Muscle of leg (tissue), 11 donors: Measurements from ENCODE around the gene KLC1. TPM values are rescaled to one million over a fixed set of nuclear protein-coding genes. Genes with fewer than 3 reads are reported as not detected.
A peak's percentile ranks its signal among the peaks of the same experiment; 100 is the strongest.

Experiments used
- DNase-seq: peaks from one replicate; pipeline ENCODE4 v3.0.0; 2013
- H3K27ac ChIP-seq: one replicate; pipeline ENCODE4 v1.5.1; 2013; ENCODE audit warnings: mild to moderate bottlenecking, low read length, control low read depth
- H3K27me3 ChIP-seq: one replicate; pipeline ENCODE4 v1.6.1; 2013; ENCODE audit warnings: low read length; ENCODE audit not compliant: control insufficient read depth, insufficient read depth
- H3K36me3 ChIP-seq: one replicate; pipeline ENCODE4 v1.6.1; 2013; ENCODE audit warnings: low read length; ENCODE audit not compliant: control insufficient read depth, insufficient read depth
- H3K4me1 ChIP-seq: one replicate; pipeline ENCODE4 v1.6.1; 2013; ENCODE audit warnings: low read length; ENCODE audit not compliant: control insufficient read depth, insufficient read depth
- H3K4me3 ChIP-seq: one replicate; pipeline ENCODE4 v1.5.1; 2013; ENCODE audit warnings: low read length, control low read depth
- H3K9me3 ChIP-seq: replicated peaks from 2 replicates; pipeline ENCODE4 v1.6.1; 2013; ENCODE audit warnings: low read depth, low read length; ENCODE audit not compliant: control insufficient read depth
- WGBS: methylation state at CpG from one replicate; pipeline ENCODE4 v1.1.5; 2013; ENCODE audit warnings: missing lambda C conversion rate; ENCODE audit not compliant: insufficient coverage; 5-methylcytosine and 5-hydroxymethylcytosine counted together
- polyA plus RNA-seq, 8 donors: library from polyadenylated mRNA; unstranded; fragments of 120-200 nt; gene quantifications; one replicate each; pipeline versions ENCODE4 v1.2.1 to v1.2.3, GENCODE V29; 2013; ENCODE audit warnings: inconsistent platforms in 1 of 8, low replicate concordance in 1 of 8; ENCODE audit not compliant: insufficient read length in 8 of 8, insufficient read depth in 1 of 8
- total RNA-seq: library from RNA; stranded (reverse); fragments of 120-200 nt; gene quantifications from one replicate; pipeline ENCODE4 v1.2.4, GENCODE V29; 2013

The KLC1 gene
- total and polyA plus RNA-seq, 9 donors: 82.9 to 115 (median 104) TPM

DNA sequence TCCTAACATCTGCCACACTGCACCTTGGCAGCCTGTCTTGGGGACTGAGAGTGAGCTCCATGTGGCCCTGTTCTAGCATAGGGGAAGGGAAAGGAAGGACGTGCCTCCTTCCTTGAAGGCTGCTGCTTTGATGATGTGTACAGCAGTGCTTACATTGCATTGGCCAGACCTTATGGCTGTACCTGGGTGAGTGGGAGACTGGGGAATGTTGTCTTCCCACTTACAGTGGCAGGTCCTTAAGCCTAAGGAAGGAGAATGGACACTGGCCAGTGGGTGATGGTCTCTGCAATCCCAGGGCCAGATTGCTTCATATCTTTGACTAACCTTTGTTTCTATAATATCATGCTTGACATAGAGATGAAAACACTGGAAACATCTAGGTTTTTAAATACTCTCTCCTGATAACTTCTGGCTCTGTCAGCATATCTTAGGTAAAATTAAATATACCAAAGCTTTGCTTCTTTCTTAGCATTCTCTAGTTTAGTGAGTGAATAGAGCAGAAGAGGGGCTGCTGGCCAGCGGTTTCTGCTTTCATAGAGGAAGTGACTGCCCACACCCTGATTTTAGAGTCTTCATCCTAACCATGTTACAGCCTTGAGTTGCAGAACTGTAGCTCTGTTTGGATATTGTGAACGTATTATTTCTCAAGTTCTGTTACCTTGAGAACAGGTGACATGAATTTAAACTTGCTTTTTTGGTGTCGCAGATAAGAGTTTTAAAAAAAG is 27.2 kb downstream of the KLC1 start:
- H3K9me3 ChIP-seq: no peaks in the 10 kb centered on the region
- DNase-seq: peak; percentile 14
- H3K27me3 ChIP-seq: no peaks in the 10 kb centered on the region
- H3K36me3 ChIP-seq: peaks cover 58% of the 10 kb centered on the region
- no peak overlapping the region for H3K27ac ChIP-seq
- 89% methylated on average over 2 of the region's 4 CpGs for WGBS
- H3K4me1 ChIP-seq: peaks cover 3% of the 10 kb centered on the region
- H3K4me3 ChIP-seq: no peak overlapping the region

DNA sequence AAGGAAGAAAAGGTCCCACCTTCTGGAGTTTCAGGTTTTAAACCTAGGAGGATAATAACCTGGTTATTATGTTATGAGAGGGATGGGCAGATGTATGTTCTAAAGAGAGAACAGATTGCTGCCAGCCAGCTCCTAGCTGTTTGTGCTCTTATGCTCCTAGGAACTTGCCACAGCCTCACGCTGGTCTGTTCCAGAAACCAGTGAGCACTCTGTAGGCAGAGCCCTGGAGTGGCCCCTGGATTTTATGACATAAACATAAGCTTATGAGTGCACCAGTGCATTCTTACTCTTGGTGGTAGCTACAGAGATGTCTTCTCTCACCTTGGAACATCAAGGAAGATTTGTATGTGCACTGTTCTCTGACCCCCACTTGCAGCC is 27.7 kb downstream of the KLC1 start:
- DNase-seq: no peak
- no peak overlapping the region for H3K4me3 ChIP-seq
- no CpG with 5 or more reads among the region's 1 CpG for WGBS
- H3K27me3 ChIP-seq: no peaks in the 10 kb centered on the region
- peaks cover under 1% of the 10 kb centered on the region for H3K4me1 ChIP-seq
- peaks cover 63% of the 10 kb centered on the region for H3K36me3 ChIP-seq
- no peaks in the 10 kb centered on the region for H3K9me3 ChIP-seq
- H3K27ac ChIP-seq: no peak overlapping the region

DNA sequence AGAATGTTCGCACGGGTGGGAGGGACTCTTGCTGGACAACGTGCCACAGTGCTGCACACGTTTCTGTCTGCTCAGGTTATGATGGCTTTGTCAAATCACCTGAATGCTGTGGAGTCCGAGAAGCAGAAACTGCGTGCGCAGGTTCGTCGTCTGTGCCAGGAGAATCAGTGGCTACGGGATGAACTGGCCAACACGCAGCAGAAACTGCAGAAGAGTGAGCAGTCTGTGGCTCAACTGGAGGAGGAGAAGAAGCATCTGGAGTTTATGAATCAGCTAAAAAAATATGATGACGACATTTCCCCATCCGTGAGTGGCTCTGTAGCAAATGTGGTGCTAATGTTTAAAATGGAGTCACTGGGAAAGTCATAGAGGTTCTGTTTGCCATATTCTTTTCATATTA is 28.5 kb downstream of the KLC1 start:
- Histone ChIP-seq H3K4me1 (no peaks in the 10 kb centered on the region), H3K4me3 (no peak overlapping the region), H3K27ac (no peak overlapping the region), H3K36me3 (peaks cover 70% of the 10 kb centered on the region), H3K27me3 (no peaks in the 10 kb centered on the region), H3K9me3 (no peaks in the 10 kb centered on the region)
- WGBS: 85% methylated on average over 12 of the region's 13 CpGs
- DNase-seq: no peak

DNA sequence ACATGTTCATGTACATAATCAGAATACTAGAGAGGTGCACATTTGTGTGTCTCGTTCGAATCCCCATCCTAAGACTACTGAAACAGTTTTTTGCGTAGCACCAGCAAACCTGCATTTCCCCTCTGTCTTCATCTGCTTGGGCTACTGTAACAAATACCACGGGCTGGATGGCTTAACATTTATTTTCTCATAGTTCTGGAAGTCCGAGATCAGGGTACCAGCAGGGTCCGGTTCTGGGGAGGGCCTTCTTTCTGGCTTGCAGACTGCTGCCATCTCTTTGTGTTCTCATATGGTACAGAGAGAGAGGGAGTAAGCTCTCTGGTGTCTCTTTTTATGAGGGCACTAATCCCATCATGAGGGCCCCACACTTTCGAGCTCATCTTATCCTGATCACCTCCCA is 30.6 kb downstream of the KLC1 start:
- Histone ChIP-seq H3K4me3 (no peak overlapping the region), H3K36me3 (peaks cover 83% of the 10 kb centered on the region), H3K4me1 (no peaks in the 10 kb centered on the region), H3K9me3 (no peaks in the 10 kb centered on the region), H3K27me3 (no peaks in the 10 kb centered on the region), H3K27ac (no peak overlapping the region)
- 81% methylated on average over 3 of the region's 7 CpGs for WGBS
- no peak for DNase-seq

DNA sequence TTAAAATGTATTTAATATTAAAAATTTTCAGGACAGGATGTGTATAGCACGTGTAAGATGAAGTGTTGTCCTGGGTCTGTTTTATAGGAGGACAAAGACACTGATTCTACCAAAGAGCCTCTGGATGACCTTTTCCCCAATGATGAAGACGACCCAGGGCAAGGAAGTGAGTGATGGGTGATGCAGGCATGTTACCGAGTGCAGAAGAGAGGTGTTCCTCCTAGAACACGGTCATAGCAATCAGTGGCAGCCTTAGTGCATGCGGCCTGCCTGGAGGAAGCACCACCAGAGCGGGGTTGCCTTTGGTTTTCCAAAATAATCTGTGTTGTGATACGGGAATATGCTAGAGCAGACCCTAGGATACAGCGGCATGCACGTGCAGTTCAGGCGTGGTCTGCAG is 33.0 kb downstream of the KLC1 start:
- no peak for DNase-seq
- H3K27ac ChIP-seq: no peak overlapping the region
- H3K9me3 ChIP-seq: no peaks in the 10 kb centered on the region
- no peaks in the 10 kb centered on the region for H3K27me3 ChIP-seq
- WGBS: 90% methylated on average over 8 of the region's 10 CpGs
- peaks cover 73% of the 10 kb centered on the region for H3K36me3 ChIP-seq
- no peak overlapping the region for H3K4me3 ChIP-seq
- H3K4me1 ChIP-seq: no peaks in the 10 kb centered on the region

DNA sequence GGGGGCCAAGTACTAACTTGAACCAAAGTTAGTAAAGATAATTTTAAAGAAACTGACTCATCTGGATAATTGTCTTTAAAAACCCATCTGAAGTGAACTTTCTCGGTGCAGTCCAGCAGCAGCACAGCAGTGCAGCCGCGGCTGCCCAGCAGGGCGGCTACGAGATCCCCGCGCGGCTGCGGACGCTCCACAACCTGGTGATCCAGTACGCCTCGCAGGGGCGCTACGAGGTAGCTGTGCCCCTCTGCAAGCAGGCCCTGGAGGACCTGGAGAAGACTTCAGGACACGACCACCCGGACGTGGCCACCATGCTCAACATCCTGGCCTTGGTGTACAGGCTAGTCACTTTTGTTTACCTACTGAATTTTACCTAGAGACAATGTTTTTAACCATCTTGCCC is 33.6 kb downstream of the KLC1 start:
- Histone ChIP-seq H3K4me3 (no peak overlapping the region), H3K27ac (no peak overlapping the region), H3K36me3 (peaks cover 73% of the 10 kb centered on the region), H3K9me3 (no peaks in the 10 kb centered on the region), H3K4me1 (no peaks in the 10 kb centered on the region), H3K27me3 (no peaks in the 10 kb centered on the region)
- no peak for DNase-seq
- 98% methylated on average over 14 of the region's 17 CpGs for WGBS

DNA sequence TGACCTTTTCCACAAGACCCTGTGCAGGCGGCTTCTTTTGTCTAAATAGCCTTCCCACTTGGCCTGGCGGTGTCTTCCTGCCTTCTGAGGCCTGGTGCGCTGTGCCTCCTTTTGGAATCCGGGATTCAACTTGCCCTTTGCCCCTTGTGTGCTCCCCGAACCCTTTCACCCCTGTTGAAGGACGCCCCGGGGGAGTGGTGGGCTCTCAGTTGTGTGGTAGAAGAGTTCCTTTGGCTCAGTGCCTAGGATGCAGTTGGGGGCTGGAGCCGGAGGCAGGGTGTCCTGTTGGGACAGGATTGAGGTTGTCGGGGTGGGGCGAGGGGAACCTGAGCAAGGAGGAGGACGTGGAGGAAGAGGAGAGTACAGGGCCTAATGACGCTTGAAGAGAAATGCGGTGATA is 34.5 kb downstream of the KLC1 start:
- no peak for DNase-seq
- peaks cover 76% of the 10 kb centered on the region for H3K36me3 ChIP-seq
- H3K27me3 ChIP-seq: no peaks in the 10 kb centered on the region
- H3K9me3 ChIP-seq: no peaks in the 10 kb centered on the region
- H3K27ac ChIP-seq: no peak overlapping the region
- no peaks in the 10 kb centered on the region for H3K4me1 ChIP-seq
- H3K4me3 ChIP-seq: no peak overlapping the region
- WGBS: 94% methylated on average over 9 of the region's 13 CpGs

DNA sequence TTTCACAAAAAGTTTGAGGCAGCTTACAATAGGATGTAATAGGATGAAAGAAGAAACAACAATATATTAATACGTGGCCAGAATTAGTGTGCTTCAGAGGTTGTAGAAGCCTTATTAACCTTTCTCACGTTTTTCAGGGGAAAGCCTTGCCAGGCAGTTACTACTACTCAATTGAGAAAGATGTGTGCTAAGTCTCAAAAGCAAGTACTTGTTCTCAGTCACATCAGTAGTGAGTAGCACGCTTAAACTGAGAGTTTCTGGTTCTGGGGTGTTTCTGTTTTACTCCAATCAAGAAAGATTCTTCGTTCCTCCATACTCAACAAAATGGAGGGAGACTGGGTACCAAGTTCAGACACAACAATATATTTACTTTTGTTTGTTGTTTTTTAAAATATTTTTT is 38.7 kb downstream of the KLC1 start:
- Histone ChIP-seq H3K27ac (no peak overlapping the region), H3K36me3 (peaks cover 75% of the 10 kb centered on the region), H3K4me1 (no peaks in the 10 kb centered on the region), H3K4me3 (no peak overlapping the region), H3K27me3 (no peaks in the 10 kb centered on the region), H3K9me3 (no peaks in the 10 kb centered on the region)
- WGBS: no CpG with 5 or more reads among the region's 4 CpGs
- DNase-seq: no peak

DNA sequence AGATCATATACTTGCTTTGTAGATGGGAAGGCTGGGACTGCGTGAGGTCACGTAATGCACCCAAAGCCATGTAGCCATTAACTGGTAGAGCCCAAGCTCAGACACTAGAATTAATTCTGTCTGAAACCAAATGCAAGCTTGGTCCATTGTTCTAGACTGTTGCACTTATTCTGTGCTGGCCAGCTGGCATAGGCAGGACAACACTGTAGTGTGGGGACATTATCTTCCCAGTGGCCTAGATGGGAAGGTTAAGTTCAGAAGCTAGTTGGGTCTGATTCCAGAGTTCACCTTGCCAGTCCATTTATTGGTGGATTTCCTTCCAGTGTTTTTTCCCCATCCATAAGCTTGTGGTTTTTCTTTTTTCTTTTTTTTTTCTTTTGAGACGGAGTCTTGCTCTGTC is 39.1 kb downstream of the KLC1 start:
- Histone ChIP-seq H3K9me3 (no peaks in the 10 kb centered on the region), H3K36me3 (peaks cover 75% of the 10 kb centered on the region), H3K27me3 (no peaks in the 10 kb centered on the region), H3K27ac (no peak overlapping the region), H3K4me3 (no peak overlapping the region), H3K4me1 (no peaks in the 10 kb centered on the region)
- no peak for DNase-seq
- 100% methylated on average over 1 of the region's 3 CpGs for WGBS

DNA sequence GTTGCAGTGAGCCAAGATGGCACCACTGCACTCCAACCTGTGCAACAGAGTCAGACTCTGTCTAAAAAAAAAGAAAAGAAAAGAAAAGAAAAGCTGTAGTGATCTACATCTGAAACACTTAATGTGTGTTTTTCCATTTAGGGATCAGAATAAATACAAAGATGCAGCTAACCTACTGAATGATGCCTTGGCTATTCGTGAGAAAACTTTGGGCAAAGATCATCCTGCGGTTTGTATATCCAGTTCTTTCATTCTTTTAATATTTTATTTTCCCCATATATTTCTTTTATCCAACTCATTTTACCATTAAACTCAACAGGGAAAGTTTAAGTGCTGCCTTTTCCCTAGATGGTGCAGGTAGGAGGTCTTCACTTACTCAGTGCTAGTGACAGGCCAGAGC is 40.4 kb downstream of the KLC1 start:
- WGBS: no CpG with 5 or more reads among the region's 2 CpGs
- Histone ChIP-seq H3K4me1 (no peaks in the 10 kb centered on the region), H3K4me3 (no peak overlapping the region), H3K36me3 (peaks cover 78% of the 10 kb centered on the region), H3K27ac (no peak overlapping the region), H3K9me3 (no peaks in the 10 kb centered on the region), H3K27me3 (no peaks in the 10 kb centered on the region)
- DNase-seq: no peak

DNA sequence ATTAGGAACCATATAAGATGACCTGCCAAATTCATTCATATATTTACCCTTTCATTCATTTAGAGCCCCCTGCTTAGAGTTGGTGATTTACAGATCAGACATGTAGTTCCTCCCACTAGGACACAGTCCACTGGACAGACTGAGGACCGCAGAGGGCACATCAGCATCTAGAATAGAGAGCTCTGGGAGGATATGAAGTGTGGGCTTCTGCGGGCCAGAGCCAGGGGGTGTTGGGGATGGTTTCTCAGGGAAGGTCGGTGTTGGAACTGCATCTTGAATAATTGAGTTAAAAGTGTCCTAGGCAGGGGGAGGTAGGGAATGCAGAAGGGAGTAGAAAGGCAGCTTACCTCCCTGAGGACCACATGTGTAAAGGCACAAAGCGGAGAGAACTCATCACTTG is 42.9 kb downstream of the KLC1 start:
- Histone ChIP-seq H3K4me3 (no peak overlapping the region), H3K27me3 (no peaks in the 10 kb centered on the region), H3K9me3 (no peaks in the 10 kb centered on the region), H3K4me1 (no peaks in the 10 kb centered on the region), H3K27ac (no peak overlapping the region), H3K36me3 (peaks cover 82% of the 10 kb centered on the region)
- no peak for DNase-seq
- 97% methylated on average over 3 of the region's 4 CpGs for WGBS
